K562 (cell line): ENCODE measurements around the gene NDUFA3. TPM values are rescaled to one million over a fixed set of nuclear protein-coding genes. Genes with fewer than 3 reads are reported as not detected.

Experiments used
- CBX2 ChIP-seq: fragments of 200-600 bp; sonication (generic); IDR thresholded peaks from one replicate; pipeline ENCODE4 v1.6.1; 2012; ENCODE audit warnings: mild to moderate bottlenecking, low read length, inconsistent platforms; ENCODE audit not compliant: insufficient read depth, poor library complexity, severe bottlenecking
- MECOM ChIP-seq: fragments of 250-450 bp; sonication (Bioruptor Pico); IDR thresholded peaks from 2 replicates; pipeline ENCODE4 v1.8.0; 2022; ENCODE audit warnings: inconsistent platforms
- MYBL2 ChIP-seq, 2 experiments: fragments of 450-650 bp in 1 of 2; sonication (generic) in 1 of 2; formaldehyde crosslinking in 1 of 2; IDR thresholded peaks; 2 replicates each; pipeline versions ENCODE4 v1.6.1 to v1.8.1; 2017 to 2022; ENCODE audit warnings: borderline replicate concordance in 1 of 2, inconsistent platforms in 1 of 2, low read depth in 1 of 2, mild to moderate bottlenecking in 1 of 2, missing genetic modification reagents in 1 of 2, moderate library complexity in 1 of 2
- POLR2H ChIP-seq: IDR thresholded peaks from 2 replicates; pipeline ENCODE4 v1.6.1; 2016; ENCODE audit warnings: missing genetic modification characterization, low read depth, mild to moderate bottlenecking, control low read depth, missing compliant biosample characterization, moderate library complexity
- polyA plus RNA-seq, 8 experiments: library from polyadenylated mRNA; depleted of rRNA in 4 of 8; stranded (reverse) in 5 of 8; unstranded in 3 of 8; fragments of >200 nt; fragmentation: Nextera tagmentation in 2 of 8; fragmentation: Illumina TruSeq in 1 of 8; extraction: Ambion mirVana in 2 of 8; extraction: Trizol in 1 of 8; gene quantifications; 2 replicates each; pipeline versions ENCODE4 v1.2.1 to v1.2.3, GENCODE V29; 2011 to 2014; ENCODE audit warnings: inconsistent platforms in 1 of 8, missing spikeins in 1 of 8
- total RNA-seq, 7 experiments: library from RNA; depleted of rRNA in 6 of 7; stranded (reverse); fragments of >200 nt in 6 of 7; fragmentation: Illumina TruSeq in 2 of 7; extraction: Trizol in 2 of 7; gene quantifications; 2 replicates each; pipeline versions ENCODE4 v1.2.1 to v1.2.3, GENCODE V29; 2011 to 2021; ENCODE audit warnings: low replicate concordance in 1 of 7
- TF ChIP-seq, protein P1 (sequence below): fragments of 450-650 bp; formaldehyde crosslinking; IDR thresholded peaks from 2 replicates; pipeline ENCODE4 v1.4.0; 2020; ENCODE audit warnings: mild to moderate bottlenecking, moderate library complexity

The NDUFA3 gene
- total and polyA plus RNA-seq, 9 of the 15 experiments (the other 6 are each of a cell fraction or from before 2014, with no cell fraction given) = 39.2 to 279 (median 138) TPM

DNA sequence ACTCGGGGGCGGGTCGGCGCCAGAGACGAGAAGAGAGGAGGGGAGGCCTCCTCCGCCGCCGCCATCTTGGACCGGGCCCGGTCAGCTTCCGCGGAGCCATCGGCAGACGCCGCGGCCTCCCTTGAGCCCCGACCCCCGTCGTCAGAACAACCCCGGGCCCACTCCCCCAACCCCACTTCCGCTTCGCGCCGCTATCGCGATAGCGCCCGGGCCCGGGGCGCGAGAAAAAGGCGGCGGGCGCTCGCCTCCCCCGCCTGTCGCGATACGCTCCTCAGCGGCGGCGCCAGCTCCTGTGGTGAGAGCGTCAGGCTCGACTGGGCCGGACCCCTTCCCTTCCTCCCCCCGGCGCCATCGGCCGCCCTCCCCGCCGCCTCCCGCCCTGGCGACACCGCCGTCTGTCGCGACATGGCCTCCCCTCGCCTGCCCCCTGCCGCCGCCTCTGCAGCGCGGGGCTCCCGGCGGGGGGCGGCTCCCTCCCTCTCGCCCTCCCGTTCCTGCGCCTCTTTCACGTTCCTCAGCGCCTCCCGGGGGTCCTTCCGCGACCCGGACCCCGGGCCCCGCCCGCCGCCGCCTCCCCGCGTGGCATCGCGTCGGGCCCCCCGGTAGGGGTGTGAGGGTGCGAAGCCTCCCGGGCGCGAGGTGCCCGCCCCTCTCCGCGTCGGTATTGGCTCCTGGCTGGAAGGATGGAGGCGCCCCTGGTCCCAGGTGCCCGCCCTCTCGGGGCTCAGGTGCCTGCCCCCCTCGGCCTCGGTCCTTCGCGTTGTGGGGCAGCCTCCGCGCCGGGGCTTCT is 35.2 kb downstream of the NDUFA3 start, which contains the start of gene CNOT3 (continued):
- TF ChIP-seq, protein P1, sequence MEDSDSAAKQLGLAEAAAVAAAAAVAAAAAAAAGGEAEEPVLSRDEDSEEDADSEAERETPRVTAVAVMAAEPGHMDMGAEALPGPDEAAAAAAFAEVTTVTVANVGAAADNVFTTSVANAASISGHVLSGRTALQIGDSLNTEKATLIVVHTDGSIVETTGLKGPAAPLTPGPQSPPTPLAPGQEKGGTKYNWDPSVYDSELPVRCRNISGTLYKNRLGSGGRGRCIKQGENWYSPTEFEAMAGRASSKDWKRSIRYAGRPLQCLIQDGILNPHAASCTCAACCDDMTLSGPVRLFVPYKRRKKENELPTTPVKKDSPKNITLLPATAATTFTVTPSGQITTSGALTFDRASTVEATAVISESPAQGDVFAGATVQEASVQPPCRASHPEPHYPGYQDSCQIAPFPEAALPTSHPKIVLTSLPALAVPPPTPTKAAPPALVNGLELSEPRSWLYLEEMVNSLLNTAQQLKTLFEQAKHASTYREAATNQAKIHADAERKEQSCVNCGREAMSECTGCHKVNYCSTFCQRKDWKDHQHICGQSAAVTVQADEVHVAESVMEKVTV (CRISPR knock-in tag) = no peak
- peak; percentile 66; the same call in 1 of the 2 replicates for TF ChIP-seq POLR2H (tag)
- no peak for TF ChIP-seq MECOM (CRISPR knock-in tag)
- peak; percentile 79 for TF ChIP-seq CBX2
- TF ChIP-seq MYBL2 (IDR thresholded peaks at IDR 0.05; ENCODE audit: low read depth) = no peak
- TF ChIP-seq MYBL2 (CRISPR knock-in tag; IDR thresholded peaks at IDR 0.05; ENCODE audit: borderline replicate concordance) = peak; percentile 47; the same call in 1 of the 2 replicates
